DND-41 (cell line): ENCODE measurements around the gene DDX56.

Experiments used
- EZH2 ChIP-seq: IDR thresholded peaks from 3 replicates; pipeline ENCODE4 v1.6.1; 2012; ENCODE audit warnings: borderline replicate concordance, low read depth, mild to moderate bottlenecking, moderate library complexity, low read length, inconsistent platforms; ENCODE audit not compliant: severe bottlenecking
- TF ChIP-seq, protein P1 (sequence below): IDR thresholded peaks from 2 replicates; pipeline ENCODE4 v1.5.1; 2012; ENCODE audit warnings: borderline replicate concordance, low read length, moderate library complexity, mild to moderate bottlenecking; ENCODE audit not compliant: poor library complexity, severe bottlenecking; ENCODE audit errors: extremely low read depth

GRCh38 chr7:44530990-44531389 lies 42.7 kb downstream of the DDX56 start:
- TF ChIP-seq, protein P1, sequence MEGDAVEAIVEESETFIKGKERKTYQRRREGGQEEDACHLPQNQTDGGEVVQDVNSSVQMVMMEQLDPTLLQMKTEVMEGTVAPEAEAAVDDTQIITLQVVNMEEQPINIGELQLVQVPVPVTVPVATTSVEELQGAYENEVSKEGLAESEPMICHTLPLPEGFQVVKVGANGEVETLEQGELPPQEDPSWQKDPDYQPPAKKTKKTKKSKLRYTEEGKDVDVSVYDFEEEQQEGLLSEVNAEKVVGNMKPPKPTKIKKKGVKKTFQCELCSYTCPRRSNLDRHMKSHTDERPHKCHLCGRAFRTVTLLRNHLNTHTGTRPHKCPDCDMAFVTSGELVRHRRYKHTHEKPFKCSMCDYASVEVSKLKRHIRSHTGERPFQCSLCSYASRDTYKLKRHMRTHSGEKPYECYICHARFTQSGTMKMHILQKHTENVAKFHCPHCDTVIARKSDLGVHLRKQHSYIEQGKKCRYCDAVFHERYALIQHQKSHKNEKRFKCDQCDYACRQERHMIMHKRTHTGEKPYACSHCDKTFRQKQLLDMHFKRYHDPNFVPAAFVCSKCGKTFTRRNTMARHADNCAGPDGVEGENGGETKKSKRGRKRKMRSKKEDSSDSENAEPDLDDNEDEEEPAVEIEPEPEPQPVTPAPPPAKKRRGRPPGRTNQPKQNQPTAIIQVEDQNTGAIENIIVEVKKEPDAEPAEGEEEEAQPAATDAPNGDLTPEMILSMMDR = no peak
- TF ChIP-seq EZH2 = no peak
